H1 (cell line): ENCODE data around the gene CAPN11. TPM values are rescaled to one million over a fixed set of nuclear protein-coding genes. Genes with fewer than 3 reads are reported as not detected.

ENCODE experiments used
- CTCF ChIA-PET: fragments of 300-600 bp; sonication (Branson Sonifier 250); formaldehyde crosslinking; loops from one replicate; lab custom pipeline; 2021; ENCODE audit not compliant: partially characterized antibody; lab: Charles Lee
- POLR2A ChIA-PET: fragments of 300-600 bp; sonication (Branson Sonifier 250); formaldehyde crosslinking; loops from one replicate; lab custom pipeline; 2021; ENCODE audit warnings: inconsistent platforms; ENCODE audit not compliant: partially characterized antibody; lab: Charles Lee
- DNase-seq, 2 experiments: peaks; one replicate each; pipeline versions ENCODE4 v3.0.0 to v3.0.0-alpha.2; 2010 to 2022; ENCODE audit warnings: low spot score in 2 of 2, low read depth in 1 of 2, mixed read lengths in 1 of 2
- FAIRE-seq: peaks from 2 replicates; lab custom pipeline; 2011; peaks lifted over from hg19 to GRCh38; lab: Jason Lieb, UNC
- H2AFZ ChIP-seq: 2 replicates; pipeline ENCODE4 v1.8.1; 2012; ENCODE audit warnings: low read length, inconsistent platforms
- H2AK5ac ChIP-seq: 2 replicates; pipeline ENCODE4 v1.6.1; 2013; ENCODE audit warnings: low read depth, low read length
- H2BK120ac ChIP-seq: replicated peaks from 2 replicates; pipeline ENCODE3; 2013; ENCODE audit warnings: low read depth, low read length, inconsistent platforms
- H2BK12ac ChIP-seq: 2 replicates; pipeline ENCODE4 v1.6.1; 2013; ENCODE audit warnings: low read depth, low read length
- H2BK15ac ChIP-seq: 2 replicates; pipeline ENCODE4 v1.6.1; 2013; ENCODE audit warnings: low read length
- H2BK20ac ChIP-seq: 2 replicates; pipeline ENCODE4 v1.6.1; 2013; ENCODE audit warnings: low read length
- H2BK5ac ChIP-seq: 2 replicates; pipeline ENCODE4 v1.6.1; 2013; ENCODE audit warnings: low read depth, low read length
- H3K14ac ChIP-seq: 2 replicates; pipeline ENCODE4 v1.6.1; 2013; ENCODE audit warnings: inconsistent platforms; ENCODE audit not compliant: insufficient read length
- H3K18ac ChIP-seq: 2 replicates; pipeline ENCODE4 v1.6.1; 2013; ENCODE audit warnings: low read length; ENCODE audit errors: extremely low read depth
- H3K23ac ChIP-seq: 2 replicates; pipeline ENCODE4 v1.6.1; 2013; ENCODE audit warnings: inconsistent platforms; ENCODE audit not compliant: insufficient read length
- H3K23me2 ChIP-seq: 2 replicates; pipeline ENCODE4 v1.6.1; 2013; ENCODE audit warnings: low read depth, low read length
- H3K27ac ChIP-seq: 2 replicates; pipeline ENCODE4 v1.6.1; 2011; ENCODE audit warnings: low read depth, low read length, inconsistent platforms
- H3K27me3 ChIP-seq, 4 experiments: replicated peaks in 1 of 4; 1 replicate in 1 of 4; 2 replicates in 3 of 4; pipeline versions ENCODE4 v1.6.1 to v1.8.1; 2011 to 2013; ENCODE audit warnings: low read length in 3 of 4, mild to moderate bottlenecking in 3 of 4, inconsistent platforms in 2 of 4, mixed read lengths in 2 of 4, moderate library complexity in 1 of 4; ENCODE audit not compliant: control insufficient read depth in 3 of 4, insufficient read depth in 3 of 4; ENCODE audit errors: extremely low read depth in 1 of 4
- H3K36me3 ChIP-seq, 4 experiments: 2 replicates each; pipeline versions ENCODE4 v1.6.1 to v1.8.1; 2011 to 2013; ENCODE audit warnings: mild to moderate bottlenecking in 4 of 4, low read length in 3 of 4, moderate library complexity in 2 of 4, control low read depth in 1 of 4, inconsistent platforms in 1 of 4; ENCODE audit not compliant: insufficient read depth in 4 of 4, control insufficient read depth in 2 of 4
- H3K4ac ChIP-seq: replicated peaks from 2 replicates; pipeline ENCODE3; 2013; ENCODE audit warnings: low read length, low read depth, mixed read lengths, inconsistent platforms; ENCODE audit not compliant: insufficient read length
- H3K4me1 ChIP-seq, 4 experiments: replicated peaks in 1 of 4; 1 replicate in 1 of 4; 2 replicates in 3 of 4; pipeline versions ENCODE4 v1.6.1 to v1.8.1; 2011 to 2013; ENCODE audit warnings: low read length in 3 of 4, inconsistent platforms in 2 of 4, mixed read lengths in 1 of 4; ENCODE audit not compliant: insufficient read depth in 4 of 4, control insufficient read depth in 3 of 4
- H3K4me2 ChIP-seq, 2 experiments: 2 replicates each; pipeline versions ENCODE4 v1.6.1 to v1.8.1; 2011 to 2013; ENCODE audit warnings: low read depth in 2 of 2, low read length in 2 of 2, control low read depth in 1 of 2, inconsistent platforms in 1 of 2, mild to moderate bottlenecking in 1 of 2; ENCODE audit not compliant: insufficient read depth in 1 of 2
- H3K4me3 ChIP-seq, 4 experiments: fragments of 200-600, 300-600 bp in 1 of 4; sonication (generic), shearing (Covaris generic), sonication (Bioruptor Twin) in 1 of 4; 2 replicates each; pipeline versions ENCODE4 v1.5.1 to v1.8.1; 2011 to 2016; ENCODE audit warnings: low read length in 4 of 4, low read depth in 3 of 4, control low read depth in 2 of 4, inconsistent platforms in 2 of 4, mild to moderate bottlenecking in 2 of 4, mixed read lengths in 1 of 4, moderate library complexity in 1 of 4; ENCODE audit not compliant: insufficient read depth in 2 of 4; ENCODE audit errors: extremely low read depth in 1 of 4
- H3K56ac ChIP-seq: replicated peaks from 2 replicates; pipeline ENCODE3; 2013; ENCODE audit warnings: low read depth, mild to moderate bottlenecking, mixed read lengths, low read length, inconsistent platforms; ENCODE audit not compliant: insufficient read length
- H3K79me1 ChIP-seq: 2 replicates; pipeline ENCODE4 v1.6.1; 2013; ENCODE audit warnings: low read depth, low read length, control low read depth
- H3K79me2 ChIP-seq, 2 experiments: 2 replicates each; pipeline versions ENCODE4 v1.6.1 to v1.8.1; 2012 to 2013; ENCODE audit warnings: low read length in 2 of 2, mild to moderate bottlenecking in 2 of 2, inconsistent platforms in 1 of 2; ENCODE audit not compliant: insufficient read depth in 2 of 2, control insufficient read depth in 1 of 2
- H3K9ac ChIP-seq, 4 experiments: replicated peaks in 1 of 4; 1 replicate in 1 of 4; 2 replicates in 3 of 4; pipeline versions ENCODE4 v1.6.1 to v1.8.1; 2011 to 2013; ENCODE audit warnings: low read depth in 3 of 4, low read length in 3 of 4, control low read depth in 2 of 4, mild to moderate bottlenecking in 2 of 4, moderate library complexity in 2 of 4, inconsistent platforms in 1 of 4; ENCODE audit errors: extremely low read depth in 1 of 4
- H3K9me3 ChIP-seq, 2 experiments: 2 replicates each; pipeline versions ENCODE4 v1.6.1 to v1.8.1; 2012 to 2013; ENCODE audit warnings: mild to moderate bottlenecking in 2 of 2, moderate library complexity in 2 of 2, control low read depth in 1 of 2, inconsistent platforms in 1 of 2, low read depth in 1 of 2, low read length in 1 of 2, mixed read lengths in 1 of 2; ENCODE audit not compliant: insufficient read depth in 2 of 2
- H4K20me1 ChIP-seq, 2 experiments: replicated peaks in 1 of 2; 2 replicates each; pipeline versions ENCODE3 to v1.8.1; 2011 to 2013; ENCODE audit warnings: inconsistent platforms in 2 of 2, low read length in 2 of 2, mild to moderate bottlenecking in 1 of 2; ENCODE audit not compliant: insufficient read depth in 2 of 2, control insufficient read depth in 1 of 2
- H4K5ac ChIP-seq: 2 replicates; pipeline ENCODE4 v1.6.1; 2013; ENCODE audit warnings: low read length, low read depth, mixed read lengths, inconsistent platforms; ENCODE audit not compliant: insufficient read length
- H4K8ac ChIP-seq: 2 replicates; pipeline ENCODE4 v1.8.0; 2013; ENCODE audit warnings: mild to moderate bottlenecking, moderate library complexity, low read length, inconsistent platforms; ENCODE audit not compliant: insufficient read depth; ENCODE audit errors: extremely low read depth
- H4K91ac ChIP-seq: replicated peaks from 2 replicates; pipeline ENCODE3; 2013; ENCODE audit warnings: low read length, mixed read lengths, inconsistent platforms; ENCODE audit not compliant: insufficient read length
- BACH1 ChIP-seq: IDR thresholded peaks from 2 replicates; pipeline ENCODE4 v1.6.1; 2012; ENCODE audit warnings: low read length, improper control_type of control experiment
- CBX8 ChIP-seq: fragments of 300-800, 300-1000 bp; sonication (generic); IDR thresholded peaks from 2 replicates; pipeline ENCODE4 v1.7.1; 2016; ENCODE audit warnings: low read depth, low read length, borderline replicate concordance
- CEBPB ChIP-seq: IDR thresholded peaks from 2 replicates; pipeline ENCODE4 v1.6.1; 2012; ENCODE audit warnings: low read depth, low read length
- CHD1 ChIP-seq: IDR thresholded peaks from 2 replicates; pipeline ENCODE4 v1.6.1; 2012; ENCODE audit warnings: low read depth, low read length, improper control_type of control experiment
- EGR1 ChIP-seq: IDR thresholded peaks from 2 replicates; pipeline ENCODE4 v1.6.1; 2011; ENCODE audit warnings: low read depth, low read length, borderline replicate concordance
- GABPA ChIP-seq: IDR thresholded peaks from 2 replicates; pipeline ENCODE4 v1.6.1; 2011; ENCODE audit warnings: mild to moderate bottlenecking, low read length, moderate library complexity, borderline replicate concordance; ENCODE audit not compliant: insufficient read depth
- POLR2AphosphoS5 ChIP-seq: IDR thresholded peaks from 2 replicates; pipeline ENCODE4 v1.6.1; 2011; ENCODE audit warnings: low read depth, low read length
- RNF2 ChIP-seq: fragments of 200-900, 300-1000 bp; sonication (generic); IDR thresholded peaks from 2 replicates; pipeline ENCODE4 v1.7.1; 2016; ENCODE audit warnings: borderline replicate concordance, low read depth, mild to moderate bottlenecking, antibody characterized with exemption, low read length; ENCODE audit not compliant: poor library complexity, severe bottlenecking; ENCODE audit errors: missing control alignments
- SP4 ChIP-seq: IDR thresholded peaks from 2 replicates; pipeline ENCODE4 v1.6.1; 2012; ENCODE audit warnings: low read length, inconsistent platforms
- TBP ChIP-seq: IDR thresholded peaks from 2 replicates; pipeline ENCODE4 v1.6.1; 2011; ENCODE audit warnings: low read depth, low read length, improper control_type of control experiment
- WGBS, 2 experiments: shearing (Covaris generic) in 1 of 2; methylation state at CpG; one replicate each; pipeline versions ENCODE4 v1.1.6 to v1.1.7; 2013 to 2015; ENCODE audit warnings: low lambda C conversion rate in 2 of 2, mixed read lengths in 2 of 2, inconsistent platforms in 1 of 2, low coverage in 1 of 2, missing lambda C conversion rate in 1 of 2; ENCODE audit not compliant: insufficient replicate concordance in 2 of 2, insufficient coverage in 1 of 2, insufficient read length in 1 of 2; ENCODE audit errors: extremely low coverage in 1 of 2, missing lambda C conversion rate in 1 of 2; 5-methylcytosine and 5-hydroxymethylcytosine counted together
- polyA plus RNA-seq, 7 experiments: library from polyadenylated mRNA; depleted of rRNA in 3 of 7; stranded (reverse) in 5 of 7; unstranded in 2 of 7; fragments of >200 nt in 5 of 7; fragments of 200-250 nt in 2 of 7; gene quantifications; 1 replicate in 5 of 7; 2 replicates in 1 of 7; 4 replicates in 1 of 7; pipeline versions ENCODE4 v1.2.1 to v1.2.3, GENCODE V29; 2011 to 2013; ENCODE audit warnings: missing spikeins in 2 of 7, mixed read lengths in 2 of 7
- total RNA-seq: library from RNA; stranded (reverse); fragmentation: NEBNext Ultra II Directional; extraction: Animal tissue kit (Norgen Biotek cat#: 25700); gene quantifications from 2 replicates; pipeline ENCODE4 v1.2.1, GENCODE V29; 2021

Gene CAPN11
- total and polyA plus RNA-seq, 2 of the 8 experiments (the other 6 are each of a cell fraction or from before 2014, with no cell fraction given), result 0.95 to 0.97 TPM

DNA sequence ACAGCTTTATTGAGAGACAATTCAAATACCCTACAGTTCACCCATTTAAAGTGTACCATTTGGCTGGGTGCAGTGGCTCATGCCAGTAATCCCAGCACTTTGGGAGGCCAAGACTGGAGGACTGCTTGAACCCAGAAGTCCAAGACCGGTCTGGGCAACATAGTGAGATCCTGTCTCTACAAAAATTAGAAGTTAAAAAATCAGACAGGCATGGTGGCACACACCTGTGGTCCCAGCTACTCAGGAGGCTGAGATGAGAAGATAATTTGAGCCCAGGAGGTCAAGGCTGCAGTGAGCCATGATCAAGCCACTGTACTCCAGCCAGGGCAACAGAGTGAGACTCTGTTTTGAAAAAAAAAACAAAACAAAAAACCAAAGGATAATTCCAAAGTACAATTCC, 8.9 kb downstream of the CAPN11 start:
- Histone ChIP-seq H2AK5ac (no peak overlapping the region), H3K4me1 (peaks cover 0 to 18% (median 13%) of the 10 kb centered on the region in 4 experiments; a peak in 6 of 7 replicates), H3K79me1 (no peaks in the 10 kb centered on the region), H3K56ac (no peak overlapping the region), H4K91ac (no peak overlapping the region), H3K14ac (no peak overlapping the region), H3K27me3 (0 out of 7 replicates have a peak, but pooled peaks cover 0 to 4% (median 0%) of the 10 kb centered on the region in 4 experiments), H2BK20ac (no peak overlapping the region), H2BK15ac (no peak overlapping the region), H3K27ac (no peak overlapping the region), H2AFZ (no peak overlapping the region), H4K5ac (no peak overlapping the region), H2BK120ac (no peak overlapping the region), H3K79me2 (no peaks in the 10 kb centered on the region), H3K9me3 (no peaks in the 10 kb centered on the region), H4K8ac (no peak overlapping the region), H4K20me1 (no peaks in the 10 kb centered on the region), H2BK5ac (no peak overlapping the region), H3K4me3 (no peak overlapping the region), H3K36me3 (no peaks in the 10 kb centered on the region), H3K4me2 (no peak overlapping the region), H3K18ac (no peak overlapping the region), H2BK12ac (no peak overlapping the region), H3K23me2 (no peaks in the 10 kb centered on the region), H3K23ac (no peak overlapping the region), H3K4ac (no peak overlapping the region), H3K9ac (no peak overlapping the region)
- WGBS, 2 experiments, result 92% methylated on average over 1 of the region's 1 CpG; no CpG with 5 or more reads in 1 of the 2 experiments
- POLR2A ChIA-PET, result interaction anchor here (0.7 to 1.5 kb wide), 3 partner anchors 57 to 159 kb away, joined by 3 to 4 read pairs (median 3); no protein-coding TSS in a partner anchor
- CTCF ChIA-PET, result interaction anchor here (0.7 to 3.1 kb wide), 5 partner anchors 11 to 101 kb away, joined by 3 to 22 read pairs (median 4); no protein-coding TSS in a partner anchor
- no peak for FAIRE-seq
- no peak for DNase-seq
- TF ChIP-seq GABPA (no peak), CBX8 (no peak), CHD1 (no peak), BACH1 (no peak), POLR2AphosphoS5 (no peak), EGR1 (no peak), RNF2 (no peak), CEBPB (no peak), SP4 (no peak), TBP (no peak)
